ENCODE results near the gene ARMC8.

DNA sequence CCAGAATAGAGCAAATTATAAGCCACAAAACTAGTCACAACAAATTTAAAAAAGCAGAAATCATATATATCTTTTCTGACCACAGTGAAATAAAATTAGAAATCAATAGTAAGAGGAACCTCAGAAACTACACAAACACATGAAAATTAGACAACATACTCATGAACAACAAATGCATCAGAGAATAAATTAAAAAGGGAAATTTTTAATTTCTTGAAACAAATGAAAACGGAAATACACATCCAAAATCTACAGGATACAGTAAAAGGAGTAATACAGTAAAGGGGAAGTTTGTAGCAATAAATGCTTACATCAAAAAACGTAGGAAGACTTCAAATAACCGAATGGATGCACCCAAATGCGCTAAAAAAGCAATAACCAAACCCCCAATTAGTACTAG is 123.4 kb downstream of the ARMC8 start:
- no peak for TF ChIP-seq POLR2AphosphoS5 (IDR thresholded peaks at IDR 0.05)
- TF ChIP-seq, protein P1, sequence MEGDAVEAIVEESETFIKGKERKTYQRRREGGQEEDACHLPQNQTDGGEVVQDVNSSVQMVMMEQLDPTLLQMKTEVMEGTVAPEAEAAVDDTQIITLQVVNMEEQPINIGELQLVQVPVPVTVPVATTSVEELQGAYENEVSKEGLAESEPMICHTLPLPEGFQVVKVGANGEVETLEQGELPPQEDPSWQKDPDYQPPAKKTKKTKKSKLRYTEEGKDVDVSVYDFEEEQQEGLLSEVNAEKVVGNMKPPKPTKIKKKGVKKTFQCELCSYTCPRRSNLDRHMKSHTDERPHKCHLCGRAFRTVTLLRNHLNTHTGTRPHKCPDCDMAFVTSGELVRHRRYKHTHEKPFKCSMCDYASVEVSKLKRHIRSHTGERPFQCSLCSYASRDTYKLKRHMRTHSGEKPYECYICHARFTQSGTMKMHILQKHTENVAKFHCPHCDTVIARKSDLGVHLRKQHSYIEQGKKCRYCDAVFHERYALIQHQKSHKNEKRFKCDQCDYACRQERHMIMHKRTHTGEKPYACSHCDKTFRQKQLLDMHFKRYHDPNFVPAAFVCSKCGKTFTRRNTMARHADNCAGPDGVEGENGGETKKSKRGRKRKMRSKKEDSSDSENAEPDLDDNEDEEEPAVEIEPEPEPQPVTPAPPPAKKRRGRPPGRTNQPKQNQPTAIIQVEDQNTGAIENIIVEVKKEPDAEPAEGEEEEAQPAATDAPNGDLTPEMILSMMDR (IDR thresholded peaks at IDR 0.05): no peak

All from stomach (tissue), 4 donors.